H9 (cell line): ENCODE data around the gene PWWP2B. TPM values are rescaled to one million over a fixed set of nuclear protein-coding genes. Genes with fewer than 3 reads are reported as not detected.

Experiments used
- DNase-seq: peaks from one replicate; pipeline ENCODE4 v3.0.0-alpha.2; 2017
- H2AFZ ChIP-seq: one replicate; pipeline ENCODE4 v1.6.1; 2013; ENCODE audit warnings: mild to moderate bottlenecking, low read length, control low read depth, moderate library complexity
- H2AK5ac ChIP-seq: 2 replicates; pipeline ENCODE4 v1.6.1; 2013; ENCODE audit warnings: low read length, control low read depth, mixed read lengths; ENCODE audit not compliant: insufficient read length
- H2BK120ac ChIP-seq: one replicate; pipeline ENCODE4 v1.6.1; 2013; ENCODE audit warnings: low read depth, mild to moderate bottlenecking, low read length, control low read depth, inconsistent platforms; ENCODE audit not compliant: poor library complexity, severe bottlenecking
- H2BK12ac ChIP-seq: 2 replicates; pipeline ENCODE4 v1.6.1; 2013; ENCODE audit warnings: low read length, control low read depth, mixed read lengths, low read depth; ENCODE audit not compliant: insufficient read length
- H2BK15ac ChIP-seq: 2 replicates; pipeline ENCODE4 v1.6.1; 2013; ENCODE audit warnings: low read depth, low read length, control low read depth
- H2BK20ac ChIP-seq: one replicate; pipeline ENCODE4 v1.6.1; 2013; ENCODE audit warnings: low read depth, mild to moderate bottlenecking, low read length, control low read depth, inconsistent platforms; ENCODE audit not compliant: poor library complexity, severe bottlenecking
- H2BK5ac ChIP-seq: 2 replicates; pipeline ENCODE4 v1.6.1; 2013; ENCODE audit warnings: low read length, control low read depth, mixed read lengths; ENCODE audit not compliant: insufficient read length
- H3K14ac ChIP-seq: 2 replicates; pipeline ENCODE4 v1.6.1; 2013; ENCODE audit warnings: low read length, control low read depth; ENCODE audit not compliant: insufficient read depth
- H3K18ac ChIP-seq: 2 replicates; pipeline ENCODE4 v1.6.1; 2013; ENCODE audit warnings: low read depth, mild to moderate bottlenecking, mixed read lengths, low read length, control low read depth; ENCODE audit not compliant: insufficient read length
- H3K23ac ChIP-seq: 2 replicates; pipeline ENCODE4 v1.6.1; 2013; ENCODE audit warnings: low read length, control low read depth, mixed read lengths, low read depth; ENCODE audit not compliant: insufficient read length
- H3K23me2 ChIP-seq: 2 replicates; pipeline ENCODE4 v1.6.1; 2013; ENCODE audit warnings: low read depth, mild to moderate bottlenecking, mixed read lengths, low read length, control low read depth; ENCODE audit not compliant: insufficient read length, poor library complexity, severe bottlenecking
- H3K27ac ChIP-seq: 2 replicates; pipeline ENCODE4 v1.5.1; 2013; ENCODE audit warnings: low read length, control low read depth, mixed read lengths, low read depth; ENCODE audit not compliant: insufficient read length
- H3K27me3 ChIP-seq: 2 replicates; pipeline ENCODE4 v1.6.1; 2013; ENCODE audit warnings: low read length, control low read depth, inconsistent platforms; ENCODE audit not compliant: insufficient read depth
- H3K4ac ChIP-seq: 2 replicates; pipeline ENCODE4 v1.6.1; 2013; ENCODE audit warnings: low read depth, mild to moderate bottlenecking, control low read depth, inconsistent platforms, low read length, moderate library complexity
- H3K4me1 ChIP-seq: 2 replicates; pipeline ENCODE4 v1.6.1; 2013; ENCODE audit warnings: low read length, control low read depth, inconsistent platforms; ENCODE audit not compliant: insufficient read depth
- H3K4me2 ChIP-seq: 2 replicates; pipeline ENCODE4 v1.6.1; 2013; ENCODE audit warnings: low read length, control low read depth, mixed read lengths; ENCODE audit not compliant: insufficient read length, insufficient read depth
- H3K56ac ChIP-seq: 2 replicates; pipeline ENCODE4 v1.6.1; 2013; ENCODE audit warnings: low read depth, mild to moderate bottlenecking, mixed read lengths, low read length, control low read depth; ENCODE audit not compliant: insufficient read length
- H3K79me1 ChIP-seq: 2 replicates; pipeline ENCODE4 v1.6.1; 2013; ENCODE audit warnings: low read depth, mild to moderate bottlenecking, moderate library complexity, low read length, control low read depth, inconsistent platforms; ENCODE audit not compliant: insufficient read depth, poor library complexity, severe bottlenecking
- H3K79me2 ChIP-seq: 2 replicates; pipeline ENCODE4 v1.6.1; 2013; ENCODE audit warnings: low read length, control low read depth, inconsistent platforms; ENCODE audit not compliant: insufficient read depth
- H3K9ac ChIP-seq: 2 replicates; pipeline ENCODE4 v1.6.1; 2013; ENCODE audit warnings: low read length, control low read depth, mixed read lengths; ENCODE audit not compliant: insufficient read length; ENCODE audit errors: extremely low read depth
- H3K9me3 ChIP-seq: one replicate; pipeline ENCODE4 v1.6.1; 2013; ENCODE audit warnings: low read depth, low read length, inconsistent platforms; ENCODE audit not compliant: control insufficient read depth
- H3T11ph ChIP-seq: one replicate; pipeline ENCODE4 v1.6.1; 2013; ENCODE audit warnings: mild to moderate bottlenecking, low read length, control low read depth, inconsistent platforms
- H4K20me1 ChIP-seq: one replicate; pipeline ENCODE4 v1.6.1; 2013; ENCODE audit not compliant: control insufficient read depth, insufficient read length, insufficient read depth
- H4K5ac ChIP-seq: 2 replicates; pipeline ENCODE4 v1.6.1; 2013; ENCODE audit warnings: low read depth, mild to moderate bottlenecking, mixed read lengths, low read length, control low read depth; ENCODE audit not compliant: insufficient read length
- H4K8ac ChIP-seq: replicated peaks from 2 replicates; pipeline ENCODE4 v1.6.1; 2013; ENCODE audit warnings: low read length, control low read depth, mixed read lengths, low read depth; ENCODE audit not compliant: insufficient read length
- H4K91ac ChIP-seq: 2 replicates; pipeline ENCODE4 v1.6.1; 2013; ENCODE audit warnings: low read depth, mild to moderate bottlenecking, moderate library complexity, mixed read lengths, low read length, control low read depth; ENCODE audit not compliant: insufficient read length
- H3K27ac Mint-ChIP-seq, 3 experiments: 2 replicates in 2 of 3; 3 replicates in 1 of 3; pipeline ENCODE4 v1.8.0; 2020 to 2021; ENCODE audit warnings: mixed read lengths in 3 of 3, mild to moderate bottlenecking in 1 of 3, moderate library complexity in 1 of 3
- H3K27me3 Mint-ChIP-seq: 2 replicates; pipeline ENCODE4 v1.8.0; 2021; ENCODE audit warnings: low read depth, mild to moderate bottlenecking, moderate library complexity, mixed read lengths
- H3K36me3 Mint-ChIP-seq, 3 experiments: 2 replicates in 2 of 3; 3 replicates in 1 of 3; pipeline ENCODE4 v1.8.0; 2020 to 2021; ENCODE audit warnings: low read depth in 3 of 3, mixed read lengths in 3 of 3; ENCODE audit not compliant: insufficient read depth in 1 of 3
- H3K4me1 Mint-ChIP-seq, 2 experiments: 2 replicates each; pipeline ENCODE4 v1.8.0; 2020; ENCODE audit warnings: mixed read lengths in 2 of 2
- H3K4me3 Mint-ChIP-seq, 2 experiments: 2 replicates in 1 of 2; 3 replicates in 1 of 2; pipeline ENCODE4 v1.8.0; 2020 to 2021; ENCODE audit warnings: mild to moderate bottlenecking in 2 of 2, mixed read lengths in 2 of 2, moderate library complexity in 1 of 2
- H3K9me3 Mint-ChIP-seq, 2 experiments: 2 replicates in 1 of 2; 3 replicates in 1 of 2; pipeline ENCODE4 v1.8.0; 2020; ENCODE audit warnings: mild to moderate bottlenecking in 2 of 2, mixed read lengths in 2 of 2, moderate library complexity in 1 of 2
- CTCF ChIP-seq: fragments of 200-600 bp; sonication (generic); conservative IDR thresholded peaks from 3 replicates; pipeline ENCODE4 v1.8.0; 2021; ENCODE audit warnings: antibody characterized with exemption, mild to moderate bottlenecking
- WGBS: extraction: QIAGEN DNeasy Blood & Tissue Kit; methylation state at CpG from one replicate; pipeline ENCODE4 v1.1.7; 2013; ENCODE audit warnings: missing lambda C conversion rate, low lambda C conversion rate, mixed read lengths; ENCODE audit not compliant: insufficient read length; ENCODE audit errors: extremely low coverage; 5-methylcytosine and 5-hydroxymethylcytosine counted together
- total RNA-seq: library from RNA; stranded (reverse); gene quantifications from 2 replicates; pipeline ENCODE4 v1.2.1, GENCODE V29; 2021

The PWWP2B gene
- total RNA-seq, 1 experiment from 2014 or later: 10.0 TPM

GRCh38 chr10:132376394-132376851 is 20.6 kb upstream of the PWWP2B start:
- Histone ChIP-seq H2AK5ac (no peak overlapping the region), H3K4me1 (no peaks in the 10 kb centered on the region), H2BK20ac (no peak overlapping the region), H4K5ac (no peak overlapping the region), H3K23me2 (no peaks in the 10 kb centered on the region), H3K4ac (no peak overlapping the region), H4K20me1 (no peaks in the 10 kb centered on the region), H3K14ac (no peak overlapping the region), H3K79me2 (no peaks in the 10 kb centered on the region), H3K18ac (no peak overlapping the region), H2BK15ac (no peak overlapping the region), H2BK5ac (no peak overlapping the region), H3K79me1 (no peaks in the 10 kb centered on the region), H2AFZ (no peak overlapping the region), H3K27ac (no peak overlapping the region), H3K23ac (no peak overlapping the region), H3K9ac (no peak overlapping the region), H3K27me3 (no peaks in the 10 kb centered on the region), H3K4me2 (no peak overlapping the region), H3T11ph (no peak overlapping the region), H3K9me3 (no peaks in the 10 kb centered on the region), H4K91ac (no peak overlapping the region), H2BK120ac (no peak overlapping the region), H3K56ac (no peak overlapping the region), H4K8ac (no peak overlapping the region), H2BK12ac (no peak overlapping the region)
- DNase-seq: no peak
- peaks cover 10 to 30% of the 10 kb centered on the region in 2 experiments for H3K4me1 Mint-ChIP-seq
- H3K9me3 Mint-ChIP-seq: peaks cover 2 to 3% of the 10 kb centered on the region in 2 experiments; a peak in 3 of 5 replicates
- TF ChIP-seq CTCF: no peak
- WGBS: no CpG with 5 or more reads among the region's 15 CpGs
- peaks cover 2 to 5% (median 2%) of the 10 kb centered on the region in 3 experiments; a peak in 4 of 7 replicates for H3K36me3 Mint-ChIP-seq
- no peak overlapping the region for H3K27ac Mint-ChIP-seq
- H3K27me3 Mint-ChIP-seq: peaks cover 27% of the 10 kb centered on the region
- H3K4me3 Mint-ChIP-seq: no peak overlapping the region
